Measurements from ENCODE around the gene SMO. TPM values are rescaled to one million over a fixed set of nuclear protein-coding genes. Genes with fewer than 3 reads are reported as not detected.

Gene SMO
- total RNA-seq, result 18.9 and 19.6 TPM in 2 replicates

GRCh38 chr7:129188372-129188891, at the start of gene SMO:
Gene SMO (plus strand): TSS chr7:129188633. CDS start chr7:129189152, 519 bp downstream.

GRCh38 chr7:129144095-129144833, 44.2 kb upstream of the SMO start, which contains the start of gene TSPAN33:
Gene TSPAN33 (plus strand): TSS chr7:129144707. CDS start chr7:129144981, 274 bp downstream.

GRCh38 chr7:129224251-129225205, 36.1 kb downstream of the SMO start, which contains the start of gene AHCYL2:
Gene AHCYL2 (plus strand): TSS chr7:129225030.

Other genes with a start within 250 kb of the SMO start
- gene TNPO3, start 133.5 kb upstream of the SMO start, total RNA-seq, result 20.3 and 22.6 TPM in 2 replicates
- gene TSPAN33, start 43.9 kb upstream of the SMO start, total RNA-seq, result 0.47 and 2.2 TPM in 2 replicates
- 4.5 and 15.1 TPM in 2 replicates for gene AHCYL2, start 36.4 kb downstream of the SMO start, total RNA-seq
- gene STRIP2, start 245.8 kb downstream of the SMO start, total RNA-seq, result 2.6 and 7.0 TPM in 2 replicates